ENCODE results near the gene NUCB2.

GRCh38 chr11:17266781-17267180 lies 9.8 kb upstream of the NUCB2 start:
- TF ChIP-seq ZNF33A (CRISPR knock-in tag; IDR thresholded peaks at IDR 0.05; ENCODE audit: borderline replicate concordance) = no peak
- TF ChIP-seq PRMT3 (CRISPR knock-in tag; IDR thresholded peaks at IDR 0.05; ENCODE audit: borderline replicate concordance, low read depth) = no peak
- TF ChIP-seq RAD21 (CRISPR knock-in tag; IDR thresholded peaks at IDR 0.05) = no peak
- no peak for TF ChIP-seq ZBTB7A (CRISPR knock-in tag; IDR thresholded peaks at IDR 0.05)
- no peak for TF ChIP-seq GABPA (IDR thresholded peaks at IDR 0.05; ENCODE audit: low read depth, low read length)
- TF ChIP-seq GABPA (CRISPR knock-in tag; IDR thresholded peaks at IDR 0.05; ENCODE audit: low read depth) = no peak
- no peak for TF ChIP-seq RFXANK (CRISPR knock-in tag; IDR thresholded peaks at IDR 0.05)
- TF ChIP-seq TBL1XR1 (IDR thresholded peaks at IDR 0.05; ENCODE audit: borderline replicate concordance, low read length, partially characterized antibody) = no peak
- no peak for TF ChIP-seq CENPX (CRISPR knock-in tag; IDR thresholded peaks at IDR 0.05)
- no peak for TF ChIP-seq CSRNP2 (CRISPR knock-in tag; conservative IDR thresholded peaks at IDR 0.05; ENCODE audit: low read depth)
- no peak for TF ChIP-seq POLR2G (IDR thresholded peaks at IDR 0.05; ENCODE audit: low read depth, low read length)
